Measurements from ENCODE around the gene ISL2.

ISL2 gene

DNA sequence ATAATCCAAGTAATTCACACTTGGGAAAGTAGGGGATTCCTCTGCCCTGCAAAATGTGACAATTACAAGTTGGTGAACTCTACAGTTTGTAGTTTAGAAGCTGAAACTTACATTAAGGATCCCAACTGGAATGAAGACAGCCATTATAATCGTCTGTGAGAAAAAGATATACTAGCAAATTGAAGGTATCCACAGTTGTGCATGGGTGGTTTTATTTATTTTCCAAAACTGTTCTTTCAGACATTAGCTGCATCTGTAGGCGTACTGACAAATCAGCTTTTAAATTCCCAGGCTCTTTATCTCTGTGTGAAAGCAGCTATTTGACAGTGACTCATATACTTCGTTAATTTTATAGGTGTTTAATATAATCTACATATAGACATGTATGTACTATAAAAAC, 12.5 kb upstream of the ISL2 start:
- H3K27me3 ChIP-seq (replicated peaks): peaks cover 10% of the 10 kb centered on the region
- in situ Hi-C loops (cut with HindIII; ENCODE audit: low pct_ligation_motif_present, low sequenced_read_pairs): no loop called here
- TF ChIP-seq, protein P1, sequence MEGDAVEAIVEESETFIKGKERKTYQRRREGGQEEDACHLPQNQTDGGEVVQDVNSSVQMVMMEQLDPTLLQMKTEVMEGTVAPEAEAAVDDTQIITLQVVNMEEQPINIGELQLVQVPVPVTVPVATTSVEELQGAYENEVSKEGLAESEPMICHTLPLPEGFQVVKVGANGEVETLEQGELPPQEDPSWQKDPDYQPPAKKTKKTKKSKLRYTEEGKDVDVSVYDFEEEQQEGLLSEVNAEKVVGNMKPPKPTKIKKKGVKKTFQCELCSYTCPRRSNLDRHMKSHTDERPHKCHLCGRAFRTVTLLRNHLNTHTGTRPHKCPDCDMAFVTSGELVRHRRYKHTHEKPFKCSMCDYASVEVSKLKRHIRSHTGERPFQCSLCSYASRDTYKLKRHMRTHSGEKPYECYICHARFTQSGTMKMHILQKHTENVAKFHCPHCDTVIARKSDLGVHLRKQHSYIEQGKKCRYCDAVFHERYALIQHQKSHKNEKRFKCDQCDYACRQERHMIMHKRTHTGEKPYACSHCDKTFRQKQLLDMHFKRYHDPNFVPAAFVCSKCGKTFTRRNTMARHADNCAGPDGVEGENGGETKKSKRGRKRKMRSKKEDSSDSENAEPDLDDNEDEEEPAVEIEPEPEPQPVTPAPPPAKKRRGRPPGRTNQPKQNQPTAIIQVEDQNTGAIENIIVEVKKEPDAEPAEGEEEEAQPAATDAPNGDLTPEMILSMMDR (IDR thresholded peaks at IDR 0.05; ENCODE audit: low read depth, low read length, missing control alignments): no peak
- no peak overlapping the region for H3K4me3 ChIP-seq (ENCODE audit: low read depth, low read length)
- no peak overlapping the region for H3K27ac ChIP-seq
- H3K36me3 ChIP-seq (replicated peaks): no peaks in the 10 kb centered on the region
- DNase-seq: no peak

DNA sequence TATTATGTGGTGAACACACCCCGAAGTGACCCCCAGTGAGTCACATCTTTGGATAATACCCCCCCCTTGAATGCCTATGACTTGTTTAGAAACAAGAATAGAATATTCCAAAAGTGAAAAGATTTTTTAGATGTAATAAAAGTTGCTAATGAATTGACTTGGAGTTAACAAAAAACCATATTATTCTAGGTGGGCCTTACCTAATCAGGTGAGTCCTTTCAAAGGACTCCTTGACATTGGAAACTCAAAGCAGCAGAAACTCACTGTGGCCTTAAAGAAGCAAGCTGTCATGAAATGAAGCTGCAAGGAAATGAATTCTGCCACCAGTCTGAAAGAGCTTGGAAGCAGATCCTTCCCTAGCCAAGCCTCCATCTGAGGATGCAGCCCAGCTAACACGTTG, 10.9 kb upstream of the ISL2 start:
- H3K4me3 ChIP-seq (ENCODE audit: low read depth, low read length): no peak overlapping the region

DNA sequence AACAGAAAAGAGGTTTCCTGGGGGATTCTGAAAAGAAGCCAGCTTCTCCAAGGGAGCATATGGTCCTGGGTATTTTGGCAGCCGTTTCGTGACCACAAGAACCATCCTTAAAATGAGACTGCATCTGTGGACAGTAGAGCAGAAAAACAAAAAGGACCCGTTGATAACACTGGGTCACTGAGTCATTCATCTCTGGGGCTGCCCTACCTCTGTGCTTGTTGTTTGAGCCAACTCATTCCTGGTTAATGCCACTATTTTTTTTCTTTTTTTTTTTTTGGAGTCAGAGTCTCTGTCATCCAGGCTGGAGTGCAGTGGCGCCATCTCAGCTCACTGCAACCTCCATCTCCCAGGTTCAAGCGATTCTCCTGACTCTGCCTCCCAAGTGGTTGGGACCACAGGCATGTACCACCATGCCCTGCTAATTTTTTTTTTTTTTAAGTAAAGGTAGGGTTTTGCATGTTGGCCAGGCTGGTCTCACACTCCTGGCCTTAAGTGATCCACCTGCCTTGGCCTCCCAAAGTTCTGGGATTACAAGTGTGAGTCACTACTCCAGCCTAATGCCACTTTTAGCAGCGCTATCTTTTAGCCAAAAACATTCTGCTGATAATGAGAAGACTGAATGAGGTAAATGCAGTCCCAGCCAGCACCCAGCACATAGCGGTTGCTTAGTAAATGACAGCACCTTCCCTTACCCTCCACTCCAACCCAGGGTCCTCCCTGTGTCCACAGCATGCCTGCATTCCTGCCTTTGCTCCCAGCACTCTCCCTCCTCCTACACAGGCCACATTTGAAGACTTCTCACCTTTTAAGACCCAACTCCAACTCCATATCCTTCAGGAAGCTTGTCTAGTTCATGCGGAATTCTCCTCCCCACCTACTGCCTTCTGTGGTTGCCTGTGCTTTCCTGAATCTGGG, 9.1 kb upstream of the ISL2 start:
- no peak for DNase-seq
- TF ChIP-seq, protein P1 (IDR thresholded peaks at IDR 0.05; ENCODE audit: low read depth, low read length, missing control alignments): no peak

More for the DNA sequence above, 10.9 kb upstream of the ISL2 start:
- Histone ChIP-seq H3K36me3 (replicated peaks) (no peaks in the 10 kb centered on the region), H3K27ac (no peak overlapping the region), H3K27me3 (replicated peaks) (peaks cover 10% of the 10 kb centered on the region)
- in situ Hi-C loops (cut with HindIII; ENCODE audit: low pct_ligation_motif_present, low sequenced_read_pairs): no loop called here
- DNase-seq: no peak
- TF ChIP-seq, protein P1 (IDR thresholded peaks at IDR 0.05; ENCODE audit: low read depth, low read length, missing control alignments): no peak

DNA sequence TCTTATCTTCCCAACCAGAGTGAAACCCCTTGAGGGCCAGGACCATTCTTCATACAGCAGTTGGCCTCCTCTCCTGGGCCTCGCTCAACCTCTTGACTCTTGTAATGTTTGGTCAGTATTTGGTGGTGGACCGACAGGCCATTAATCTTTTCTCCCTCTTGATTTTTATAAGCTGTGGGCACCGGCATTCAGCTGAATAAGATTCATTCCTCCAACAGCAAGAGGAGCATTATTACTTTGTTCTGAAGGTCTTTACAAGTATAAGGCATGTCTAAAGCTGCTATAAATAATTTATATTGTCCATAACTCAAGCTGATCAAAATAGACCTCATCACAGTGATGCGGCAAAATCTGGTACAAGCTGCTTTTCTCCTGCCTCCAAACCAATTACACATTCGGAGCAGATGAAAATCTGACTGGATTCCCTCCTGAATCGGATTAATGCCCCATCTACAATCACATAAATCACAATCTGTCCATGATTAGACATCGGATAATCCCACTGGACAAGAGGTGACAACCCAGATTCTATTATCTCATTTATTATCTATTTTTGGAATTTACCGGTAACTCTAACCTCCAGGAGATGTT, 8.4 kb upstream of the ISL2 start:
- no peak overlapping the region for H3K27ac ChIP-seq
- TF ChIP-seq, protein P1 (IDR thresholded peaks at IDR 0.05; ENCODE audit: low read depth, low read length, missing control alignments): no peak
- no peak for DNase-seq
- H3K4me3 ChIP-seq (ENCODE audit: low read depth, low read length): no peak overlapping the region
- in situ Hi-C loops (cut with HindIII; ENCODE audit: low pct_ligation_motif_present, low sequenced_read_pairs): no loop called here
- no peaks in the 10 kb centered on the region for H3K36me3 ChIP-seq (replicated peaks)
- peaks cover 2% of the 10 kb centered on the region for H3K27me3 ChIP-seq (replicated peaks)

More for the DNA sequence above, 9.1 kb upstream of the ISL2 start:
- Histone ChIP-seq H3K27ac (no peak overlapping the region), H3K4me3 (ENCODE audit: low read depth, low read length) (no peak overlapping the region), H3K36me3 (replicated peaks) (no peaks in the 10 kb centered on the region), H3K27me3 (replicated peaks) (peaks cover 5% of the 10 kb centered on the region)
- in situ Hi-C loops (cut with HindIII; ENCODE audit: low pct_ligation_motif_present, low sequenced_read_pairs): no loop called here

DNA sequence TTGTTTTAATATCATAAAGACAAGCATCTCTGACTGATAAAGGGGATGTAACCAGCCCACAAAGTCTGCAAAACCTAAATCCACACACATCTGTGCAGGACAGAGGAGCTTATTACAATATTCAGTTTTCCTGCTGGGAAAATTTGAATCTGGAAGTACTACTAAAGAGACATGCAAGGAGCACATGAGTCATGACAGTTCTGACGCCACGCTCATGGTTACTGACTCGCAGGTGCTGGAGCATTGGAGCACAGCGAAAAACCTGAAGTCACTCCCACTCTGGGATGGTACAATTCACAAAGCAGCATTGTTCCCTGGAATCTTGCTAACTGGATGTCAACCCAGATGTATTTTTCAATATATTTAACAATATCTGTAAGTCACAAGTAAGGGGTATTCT, 7.6 kb upstream of the ISL2 start:
- Histone ChIP-seq H3K27ac (no peak overlapping the region), H3K27me3 (replicated peaks) (peaks cover 2% of the 10 kb centered on the region), H3K4me3 (ENCODE audit: low read depth, low read length) (no peak overlapping the region), H3K36me3 (replicated peaks) (no peaks in the 10 kb centered on the region)
- in situ Hi-C loops (cut with HindIII; ENCODE audit: low pct_ligation_motif_present, low sequenced_read_pairs): no loop called here
- no peak for DNase-seq
- TF ChIP-seq, protein P1 (IDR thresholded peaks at IDR 0.05; ENCODE audit: low read depth, low read length, missing control alignments): no peak
